Fibroblast of villous mesenchyme (primary cell): ENCODE data around the gene KCNT1. TPM values are rescaled to one million over a fixed set of nuclear protein-coding genes. Genes with fewer than 3 reads are reported as not detected.

Experiments used
- DNase-seq: peaks from one replicate; pipeline ENCODE4 v3.0.0-alpha.2; 2010; ENCODE audit warnings: low read depth
- H3K4me3 ChIP-seq: 2 replicates; pipeline ENCODE4 v1.5.1; 2011; ENCODE audit warnings: low read depth, mild to moderate bottlenecking, low read length
- CTCF ChIP-seq: IDR thresholded peaks from 2 replicates; pipeline ENCODE4 v1.5.1; 2012; ENCODE audit warnings: low read depth, mild to moderate bottlenecking, low read length; ENCODE audit not compliant: insufficient read depth
- total RNA-seq: library from RNA; depleted of rRNA; stranded (reverse); fragments of >200 nt; gene quantifications from 2 replicates; pipeline ENCODE4 v1.2.3, GENCODE V29; 2012

KCNT1 gene
- total RNA-seq, 1 donor, result not detected

- H3K4me3 ChIP-seq, result no peak overlapping the region
- no peak for TF ChIP-seq CTCF
- DNase-seq, result no peak
These were observed 9.4 kb downstream of the KCNT1 start for GRCh38 chr9:135711391-135711790.

DNA sequence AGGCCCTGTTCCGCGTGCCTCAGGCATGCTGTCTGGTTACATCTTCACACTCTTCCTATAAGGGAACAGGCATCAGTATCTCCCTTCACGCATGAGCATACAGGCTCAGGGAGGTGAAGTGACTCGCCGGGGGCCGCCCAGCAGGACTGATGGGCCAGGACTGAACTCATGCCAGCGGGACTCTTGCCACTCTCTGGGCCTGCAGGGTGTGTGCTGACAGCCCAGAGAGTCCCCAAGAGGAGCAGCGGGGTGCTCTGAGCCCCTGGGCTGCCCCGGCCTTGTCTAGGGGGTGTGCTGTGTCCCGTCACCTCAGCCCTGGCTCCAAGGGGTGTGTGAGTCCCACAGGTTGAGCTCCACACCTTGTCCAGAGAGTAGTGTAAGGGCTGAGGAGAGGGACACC lies 9.9 kb downstream of the KCNT1 start:
- TF ChIP-seq CTCF, result no peak
- H3K4me3 ChIP-seq, result no peak overlapping the region
- DNase-seq, result no peak

DNA sequence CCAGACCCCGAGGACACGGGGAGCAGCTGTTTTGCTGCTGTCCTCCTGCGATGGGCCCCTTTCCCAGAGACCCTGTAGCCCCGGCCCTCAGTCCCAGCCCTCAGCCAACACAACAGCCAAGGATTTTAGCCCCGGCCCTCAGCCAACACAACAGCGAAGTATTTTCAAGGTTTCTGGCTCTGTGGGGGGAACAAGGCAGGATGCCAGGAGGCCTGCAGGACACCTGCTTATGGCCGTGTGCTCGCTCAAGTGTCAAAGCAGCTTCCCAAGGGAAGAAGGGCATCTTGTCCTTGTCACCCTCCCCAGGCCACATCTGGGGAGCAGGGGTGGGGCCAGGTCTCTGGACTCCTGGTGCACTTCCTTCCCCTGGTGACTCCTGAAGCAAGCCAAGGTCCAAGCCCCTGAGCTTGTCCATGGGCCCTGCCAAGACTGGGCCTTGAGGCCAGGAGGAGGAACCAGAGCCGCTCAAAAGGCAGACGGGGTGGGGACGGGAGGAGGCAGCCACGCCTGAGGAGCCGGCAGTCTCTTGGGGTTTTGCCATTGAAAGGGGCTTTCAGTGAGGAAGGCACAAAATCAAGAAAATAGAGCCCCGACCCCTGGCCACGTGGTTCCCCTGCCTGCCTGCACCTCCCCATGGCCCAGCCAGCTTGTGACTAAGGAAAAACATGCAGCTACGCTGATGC lies 10.8 kb downstream of the KCNT1 start:
- DNase-seq, result no peak
- TF ChIP-seq CTCF, result no peak
- no peak overlapping the region for H3K4me3 ChIP-seq

GRCh38 chr9:135714242-135715055 lies 12.5 kb downstream of the KCNT1 start:
- no peak overlapping the region for H3K4me3 ChIP-seq
- no peak for TF ChIP-seq CTCF
- DNase-seq, result no peak

DNA sequence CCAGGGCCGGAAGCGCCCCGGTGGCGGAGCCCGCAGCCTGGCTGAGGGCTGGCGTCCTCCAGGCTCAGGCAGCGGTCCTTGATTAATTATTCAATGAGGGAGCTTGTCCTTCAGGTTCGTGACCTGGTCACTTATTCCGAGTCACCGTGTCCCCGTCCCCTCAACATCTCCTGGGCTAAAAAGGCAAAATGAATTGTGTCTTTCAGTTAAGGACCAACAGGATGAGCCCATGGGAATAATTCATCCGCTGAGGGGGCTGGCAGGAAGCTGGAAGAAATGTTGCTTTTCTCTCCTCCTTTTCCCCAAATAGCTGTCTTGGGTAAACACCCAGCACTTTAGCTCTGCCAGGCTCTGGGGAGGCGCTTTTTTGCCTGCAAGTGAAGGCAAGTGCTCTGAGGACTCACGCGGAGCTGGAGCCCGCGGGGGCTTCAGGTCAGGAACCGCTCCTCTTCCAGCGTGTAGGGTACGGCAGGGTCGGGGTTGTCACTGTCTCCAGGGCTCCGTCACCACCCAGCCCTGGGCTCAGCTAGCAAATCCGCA lies 13.1 kb downstream of the KCNT1 start:
- DNase-seq, result no peak
- TF ChIP-seq CTCF, result no peak
- H3K4me3 ChIP-seq, result no peak overlapping the region

- no peak for DNase-seq
- H3K4me3 ChIP-seq, result no peak overlapping the region
- TF ChIP-seq CTCF, result no peak
These were observed 14.1 kb downstream of the KCNT1 start for GRCh38 chr9:135716045-135716444.
